Spleen (tissue), 3 donors: ENCODE measurements around the gene SLX4.

Source experiments
- POLR2A ChIP-seq, 3 donors: fragments of 450-650 bp; IDR thresholded peaks; one replicate each; pipeline ENCODE4 v1.5.1; 2017; ENCODE audit warnings: antibody characterized with exemption in 3 of 3, mild to moderate bottlenecking in 1 of 3
- POLR2AphosphoS5 ChIP-seq, 3 donors: sonication (generic); formaldehyde crosslinking; IDR thresholded peaks; one replicate each; pipeline ENCODE4 v1.5.1; 2017; ENCODE audit warnings: antibody characterized with exemption in 3 of 3

GRCh38 chr16:3583303-3584038 is 27.9 kb downstream of the SLX4 start:
- TF ChIP-seq POLR2A (IDR thresholded peaks at IDR 0.05) (no peak), POLR2AphosphoS5 (IDR thresholded peaks at IDR 0.05) (no peak)
